Kidney tubule cell (primary cell): ENCODE data around the gene TENM4.

Experiments
- DNase-seq: peaks from one replicate; pipeline ENCODE4 v3.0.0-alpha.2; 2018; ENCODE audit warnings: low spot score

The TENM4 gene

DNA sequence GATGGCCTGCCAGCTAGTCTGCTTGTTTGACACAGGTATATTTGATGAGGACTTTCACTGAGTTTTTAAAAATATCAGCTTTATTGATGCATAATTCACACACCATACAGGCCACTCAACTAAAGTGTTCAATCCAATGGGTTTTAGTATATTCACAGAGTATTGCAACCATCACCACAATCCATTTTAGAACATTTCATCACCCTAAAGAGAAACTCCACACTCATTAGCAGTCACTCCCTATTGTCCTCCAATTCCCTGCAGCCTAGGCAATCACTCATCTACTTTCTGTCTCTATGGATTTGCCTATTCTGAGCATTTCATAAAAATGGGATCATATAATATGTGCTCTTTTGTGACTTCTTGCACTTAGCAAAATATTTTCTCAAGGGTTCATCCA is 468.2 kb downstream of the TENM4 start:
- no peak for DNase-seq

DNA sequence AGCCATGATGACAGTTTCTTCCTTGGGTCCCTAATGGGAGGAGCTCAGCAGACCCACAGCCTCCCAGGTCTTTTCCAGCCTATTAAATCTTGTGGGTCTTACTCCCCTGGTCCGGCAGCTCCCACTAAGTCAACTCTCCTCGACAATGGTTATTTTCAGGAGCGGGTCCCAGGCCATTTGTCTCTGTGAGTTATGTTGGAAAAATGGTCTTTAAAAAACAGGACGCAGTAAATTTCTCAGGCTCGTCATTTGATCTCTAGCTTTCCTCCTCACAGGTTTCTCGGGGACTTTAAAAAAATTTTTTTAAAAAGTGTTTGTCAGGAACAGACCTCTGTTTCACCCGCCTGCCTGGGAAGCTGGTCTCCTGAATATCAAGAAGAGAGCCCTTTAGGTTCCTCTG is 468.7 kb downstream of the TENM4 start:
- DNase-seq = no peak

DNA sequence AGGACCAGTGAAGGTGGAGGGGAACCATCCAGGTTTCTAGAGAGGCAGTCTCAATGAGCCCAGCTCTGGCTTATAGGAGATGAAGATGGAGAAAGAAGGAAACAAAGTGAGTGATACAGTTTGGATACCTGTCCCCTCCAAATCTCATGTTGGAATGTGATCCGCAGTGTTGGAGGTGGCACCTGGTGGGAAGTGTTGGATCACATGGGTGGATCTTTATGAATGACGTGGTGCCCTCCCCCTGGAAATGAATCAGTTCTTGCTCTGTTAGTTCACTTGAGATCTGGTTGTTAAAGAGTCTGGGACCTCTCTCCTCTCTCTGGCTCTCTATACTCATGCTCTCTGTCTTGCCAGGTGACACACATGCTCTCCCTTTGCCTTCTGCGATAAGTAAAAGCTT is 473.0 kb downstream of the TENM4 start:
- no peak for DNase-seq

DNA sequence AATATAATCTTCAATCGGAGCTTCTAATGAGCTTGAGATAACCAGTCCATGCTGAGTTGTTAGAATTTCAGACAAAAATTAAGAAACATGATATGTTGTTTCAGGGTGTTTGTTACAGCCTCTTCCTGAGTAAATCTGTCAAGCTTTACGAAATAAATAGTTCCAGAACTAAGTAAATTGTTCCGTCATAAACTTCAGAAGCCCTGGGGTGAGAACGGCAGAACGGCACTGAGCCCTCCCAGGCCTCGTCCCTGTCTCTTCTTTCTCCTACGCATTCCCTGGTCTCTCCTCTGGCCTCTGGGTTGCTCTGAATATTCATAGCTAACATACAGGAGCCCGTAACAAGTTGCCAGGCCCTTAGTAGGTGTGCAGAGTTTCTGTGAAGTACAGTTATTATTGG is 475.4 kb downstream of the TENM4 start:
- DNase-seq = no peak

DNA sequence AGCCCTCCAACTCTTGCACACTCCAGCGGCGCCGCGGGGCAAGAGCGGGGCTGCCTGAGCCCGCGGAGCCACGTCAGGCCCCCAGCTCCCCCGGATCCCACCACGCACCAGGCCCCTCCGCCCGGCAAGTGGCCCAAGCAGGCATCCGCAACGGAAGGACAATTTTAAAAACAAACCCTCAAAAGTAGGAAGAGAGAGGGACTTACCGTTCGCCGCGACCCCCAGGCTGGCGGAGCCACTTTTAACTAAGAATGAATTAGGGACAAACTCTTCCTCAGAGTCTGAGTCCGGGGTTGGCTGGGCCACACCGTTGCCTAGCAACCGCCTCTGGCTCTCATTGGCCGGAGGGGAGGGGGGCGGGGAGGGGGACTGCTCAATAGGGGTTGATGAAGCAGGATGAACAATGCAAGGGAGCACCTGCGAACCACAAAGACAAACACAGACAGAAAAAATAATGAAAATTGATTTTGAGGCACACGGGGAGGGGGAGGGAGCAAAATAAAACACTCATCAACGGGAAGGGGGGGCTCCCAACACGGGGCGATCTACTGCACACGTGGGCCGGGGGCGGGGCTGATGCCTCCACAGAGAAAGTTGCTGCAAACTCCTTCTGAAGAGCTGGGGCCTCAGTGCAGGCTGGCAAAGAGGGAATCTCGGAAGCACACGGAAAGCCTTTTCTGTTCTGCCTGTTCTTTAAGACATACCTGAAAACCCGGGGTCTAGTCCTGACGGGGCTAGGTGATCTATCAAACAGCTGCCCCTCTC is 478.7 kb downstream of the TENM4 start:
- DNase-seq = peak; percentile 52

DNA sequence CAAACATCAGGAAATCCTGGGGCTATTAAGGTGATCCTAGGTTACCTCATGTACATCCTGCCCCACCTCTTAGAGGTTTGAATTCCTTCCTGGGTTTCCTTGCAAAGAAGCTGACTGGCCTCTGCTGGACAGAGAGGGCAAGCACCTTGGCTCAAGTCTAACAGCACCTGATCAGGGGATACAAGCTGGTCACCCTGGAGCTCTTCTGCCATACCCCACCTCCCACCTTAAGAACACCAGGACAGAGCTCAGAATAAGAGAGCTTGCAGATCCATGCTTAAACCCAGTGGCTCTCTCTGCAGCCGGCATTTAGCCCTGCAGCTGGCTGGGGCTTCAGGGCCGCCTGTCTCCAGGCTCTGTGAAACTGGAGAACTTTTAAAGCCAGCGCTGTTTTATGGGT is 479.6 kb downstream of the TENM4 start:
- DNase-seq = peak; percentile 86

DNA sequence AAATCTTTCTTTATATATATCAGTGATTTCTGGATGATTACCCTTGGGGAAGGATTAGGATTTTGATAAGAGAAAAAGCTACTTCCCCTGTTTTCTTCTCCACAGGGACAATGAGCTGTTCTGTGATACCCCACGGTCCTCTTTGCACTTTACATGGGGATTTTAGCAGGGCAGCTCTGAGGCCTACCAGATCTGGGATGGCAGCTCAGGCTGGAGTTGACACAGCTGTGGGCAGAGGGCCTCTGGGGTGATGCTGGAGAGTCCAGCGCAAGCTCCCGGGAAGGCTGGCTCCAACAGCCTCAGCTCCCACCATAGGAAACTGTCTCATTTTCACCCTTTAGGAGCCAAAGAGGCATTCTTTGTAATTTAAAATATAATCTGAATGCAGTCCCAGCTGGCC is 482.4 kb downstream of the TENM4 start:
- no peak for DNase-seq

DNA sequence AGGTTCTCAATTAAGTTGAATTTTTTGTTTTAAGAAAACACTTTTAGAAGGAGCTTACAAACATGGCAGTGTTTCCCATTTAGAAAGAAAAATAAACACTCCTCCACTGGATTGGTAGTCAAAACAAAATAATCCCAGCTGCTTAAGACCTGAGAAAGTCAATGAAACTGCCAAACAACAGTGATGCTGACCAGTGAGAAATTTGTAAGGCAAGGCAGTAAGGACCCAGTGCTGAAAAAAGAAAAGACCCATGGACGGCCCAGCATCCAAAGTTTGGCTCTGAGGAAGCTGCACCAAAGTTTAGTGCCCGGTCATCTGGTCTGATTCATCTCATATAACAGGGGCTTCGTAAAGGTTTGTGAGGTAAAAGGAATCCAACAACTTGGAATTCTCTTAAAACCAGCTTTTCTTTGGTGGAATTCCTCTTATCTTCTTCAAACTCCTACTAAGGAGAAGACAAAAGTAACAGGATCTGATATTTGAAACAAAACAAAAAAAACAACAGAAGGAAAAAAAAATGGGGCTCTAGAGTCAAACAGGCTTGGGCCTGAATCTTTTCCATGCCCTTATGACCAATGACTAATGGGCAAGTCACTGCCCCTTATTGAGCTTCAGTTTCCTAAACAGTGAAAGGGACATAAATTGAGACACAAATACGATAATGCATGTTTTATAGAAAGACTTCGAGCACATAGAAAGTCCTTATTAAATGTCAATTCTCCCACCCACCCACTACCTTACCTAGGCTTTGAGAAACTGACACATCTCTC is 483.2 kb downstream of the TENM4 start:
- peak; percentile 33 for DNase-seq

DNA sequence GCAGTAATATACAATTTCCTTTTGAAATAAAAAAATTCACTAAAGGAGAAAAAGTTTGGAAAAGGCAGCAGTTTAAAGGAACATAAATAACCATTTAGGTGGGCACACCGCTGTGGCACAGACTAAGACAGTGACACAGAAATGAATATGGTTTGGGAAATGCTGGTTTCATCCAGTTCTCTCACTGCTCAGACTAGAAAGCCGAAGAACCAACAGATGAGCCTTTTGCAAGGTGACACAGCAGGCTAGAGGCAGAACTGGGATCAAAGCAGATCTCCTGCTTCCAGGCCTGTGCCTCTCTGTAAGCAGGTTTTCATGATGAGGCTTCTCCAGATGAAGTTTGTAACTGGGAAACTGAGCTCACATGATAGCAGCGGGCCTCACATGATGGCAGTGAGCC is 486.1 kb downstream of the TENM4 start:
- DNase-seq = no peak

DNA sequence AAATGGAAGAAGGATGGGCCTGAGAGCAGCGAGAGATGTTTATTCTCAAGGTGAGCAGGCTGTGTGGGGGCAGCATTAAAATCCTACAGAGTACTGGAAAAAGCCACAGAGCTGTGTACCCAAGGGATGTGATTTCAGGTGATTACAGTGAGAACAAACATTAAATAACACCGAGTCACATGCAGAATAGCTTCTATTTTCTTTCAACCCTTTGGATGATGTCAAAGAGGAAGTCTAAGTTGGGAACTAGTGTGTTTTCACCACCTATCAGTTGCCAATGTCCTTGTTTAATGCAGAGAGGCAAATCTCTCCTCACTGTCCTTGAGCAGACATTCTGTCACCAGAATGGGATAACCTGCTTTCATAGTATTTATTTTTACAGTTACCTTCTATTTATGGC is 486.6 kb downstream of the TENM4 start:
- no peak for DNase-seq

DNA sequence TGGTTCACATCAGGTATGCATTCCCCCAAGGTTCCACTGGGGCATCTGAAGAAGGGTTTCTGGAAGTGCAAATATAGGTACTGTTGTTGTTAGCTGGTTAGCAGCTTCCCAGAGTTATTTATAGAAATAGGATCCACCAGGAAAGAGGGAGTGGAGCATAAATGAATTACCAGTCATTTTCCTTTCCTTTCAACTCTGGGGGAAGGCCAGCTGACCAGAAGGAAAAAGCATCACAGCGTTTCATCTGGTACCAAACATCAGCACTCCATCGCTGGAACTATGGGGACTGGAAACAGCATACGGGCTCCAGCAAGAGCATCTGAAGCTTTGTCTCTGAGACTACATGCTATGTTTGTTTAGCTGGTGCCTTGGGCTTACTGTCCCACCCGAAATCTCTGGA is 487.9 kb downstream of the TENM4 start:
- DNase-seq = no peak

DNA sequence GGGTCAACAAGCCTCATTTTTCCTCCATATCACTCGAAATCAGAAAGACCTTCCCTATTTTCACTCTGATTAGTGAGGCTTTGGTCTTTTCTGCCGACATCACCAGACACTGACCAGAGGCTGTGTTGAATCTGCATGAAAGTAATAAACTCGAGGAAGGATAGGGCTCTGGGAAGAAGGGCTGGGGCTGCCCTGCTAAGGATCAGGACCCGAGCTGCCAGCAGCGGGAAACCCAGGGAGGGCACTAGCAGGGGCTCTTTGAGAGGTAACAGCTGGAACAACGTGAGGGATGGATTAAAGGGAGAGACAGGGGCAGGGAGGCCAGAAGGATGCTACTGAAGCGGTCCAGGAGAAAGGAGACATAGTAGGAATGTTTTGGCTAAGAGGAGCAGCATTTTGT is 488.7 kb downstream of the TENM4 start:
- DNase-seq = no peak

DNA sequence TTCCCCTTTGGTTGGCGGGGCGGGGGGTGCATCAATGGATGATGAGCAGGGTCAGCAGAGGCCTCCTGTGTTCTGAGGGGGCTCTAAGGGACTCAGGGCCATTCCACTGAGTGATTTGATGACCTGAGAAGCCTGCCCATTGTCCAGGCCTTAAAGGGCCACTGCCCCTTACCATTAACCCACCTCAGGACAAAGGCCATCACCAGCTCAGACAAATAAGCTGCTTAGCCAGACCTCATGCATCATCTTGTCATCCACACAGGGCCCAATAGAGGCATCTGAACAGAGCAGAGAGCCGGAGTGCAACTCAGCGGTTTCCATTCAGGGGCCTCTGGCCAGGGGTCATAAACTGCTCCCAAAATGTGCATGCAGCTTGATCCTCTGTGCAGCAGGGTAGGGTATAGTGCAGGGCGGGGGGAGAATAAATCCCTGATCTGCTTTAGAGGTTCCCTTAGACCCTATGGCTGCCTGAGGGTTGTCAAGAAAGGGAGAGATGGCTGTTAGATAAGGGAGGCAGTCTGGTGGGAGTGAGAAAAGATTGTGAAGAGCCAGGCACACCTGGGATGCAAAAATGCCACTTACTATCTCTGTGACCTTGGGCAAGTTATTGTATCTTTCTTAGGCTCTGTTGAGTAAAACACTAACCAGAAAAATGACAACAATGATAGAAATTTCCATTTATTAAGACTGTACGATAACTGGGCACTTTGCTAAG is 490.7 kb downstream of the TENM4 start:
- no peak for DNase-seq

DNA sequence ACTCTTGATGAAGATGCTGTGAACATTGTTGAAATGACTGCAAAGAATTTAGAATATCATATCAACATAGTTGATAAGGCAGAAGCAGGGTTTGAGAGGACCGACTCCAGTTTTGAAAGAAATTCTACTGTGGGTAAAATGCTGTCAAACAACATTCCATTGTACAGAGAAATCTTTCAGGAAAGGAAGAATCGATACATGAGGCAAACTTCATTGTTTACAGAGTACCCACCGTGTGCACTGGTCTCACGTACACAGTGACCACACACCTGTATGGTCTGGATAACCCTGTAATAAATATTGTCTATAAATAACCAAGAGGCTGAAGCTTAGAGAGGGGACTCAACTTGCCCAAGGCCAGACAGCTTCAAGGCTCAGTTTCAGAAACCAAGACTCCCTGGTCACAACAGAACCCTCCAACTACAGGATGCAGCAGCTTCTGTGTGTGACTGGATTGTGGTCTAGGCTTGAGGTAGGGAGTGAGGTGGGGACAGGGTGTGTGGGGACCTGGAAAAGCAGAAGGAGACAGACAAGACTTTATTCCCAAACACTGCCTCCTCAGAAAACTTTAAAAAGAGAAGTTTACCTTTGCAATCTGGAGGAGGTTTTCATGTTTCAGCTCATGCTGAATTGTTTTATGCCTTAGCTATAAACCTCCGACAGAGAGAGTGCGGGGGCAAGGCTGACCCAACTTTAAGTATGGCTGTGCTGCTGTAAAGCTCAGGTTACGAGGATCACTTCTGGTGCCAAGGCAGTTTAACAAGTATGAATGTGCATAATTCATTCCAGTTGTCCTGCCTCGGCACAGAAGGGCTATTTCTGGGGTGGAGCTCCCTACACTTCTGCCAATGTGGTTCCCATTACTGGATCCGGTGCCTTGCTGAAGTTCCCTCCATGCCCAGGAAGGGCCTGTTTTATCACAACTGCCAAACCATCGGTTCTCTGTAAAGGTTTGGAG is 493.6 kb downstream of the TENM4 start:
- DNase-seq = peak; percentile 34

DNA sequence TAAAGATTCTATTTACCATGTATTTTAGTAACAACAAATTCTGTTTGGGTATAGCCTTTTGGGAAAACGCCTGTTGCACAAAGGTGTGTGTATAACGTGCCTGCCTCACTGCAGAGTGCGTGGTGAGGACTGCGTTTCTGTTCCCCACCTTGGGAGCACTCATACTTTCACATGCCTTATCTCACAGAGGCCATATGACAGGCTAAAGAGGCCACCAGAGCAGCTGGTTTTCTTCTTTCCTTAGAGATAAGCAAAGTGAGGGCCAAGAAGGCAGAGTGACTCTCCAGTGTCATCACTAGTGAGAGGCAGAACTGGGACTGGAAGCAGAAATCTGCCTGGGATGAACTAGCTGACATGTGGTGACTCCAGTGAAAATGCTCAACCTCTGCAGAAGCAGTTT is 497.0 kb downstream of the TENM4 start:
- DNase-seq = no peak

DNA sequence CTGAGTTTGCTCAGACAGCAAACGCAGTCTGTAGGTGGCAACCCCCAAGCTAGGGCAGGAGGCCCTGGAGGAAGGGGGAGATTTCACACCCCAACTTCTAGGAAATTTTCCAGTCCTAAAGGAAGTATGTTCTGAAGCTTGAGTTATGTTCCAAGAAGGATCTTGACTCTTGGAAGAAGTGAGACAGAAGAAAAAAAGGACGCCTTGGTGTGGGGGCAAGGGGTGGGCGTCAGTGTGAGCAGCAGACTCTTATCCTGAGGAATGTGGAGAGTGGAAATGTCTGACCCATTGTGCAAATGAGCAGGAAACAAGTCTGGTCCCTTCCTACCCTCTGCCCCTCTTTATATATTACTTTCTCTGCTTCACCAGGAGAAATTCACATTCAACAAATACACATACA is 497.7 kb downstream of the TENM4 start:
- no peak for DNase-seq

DNA sequence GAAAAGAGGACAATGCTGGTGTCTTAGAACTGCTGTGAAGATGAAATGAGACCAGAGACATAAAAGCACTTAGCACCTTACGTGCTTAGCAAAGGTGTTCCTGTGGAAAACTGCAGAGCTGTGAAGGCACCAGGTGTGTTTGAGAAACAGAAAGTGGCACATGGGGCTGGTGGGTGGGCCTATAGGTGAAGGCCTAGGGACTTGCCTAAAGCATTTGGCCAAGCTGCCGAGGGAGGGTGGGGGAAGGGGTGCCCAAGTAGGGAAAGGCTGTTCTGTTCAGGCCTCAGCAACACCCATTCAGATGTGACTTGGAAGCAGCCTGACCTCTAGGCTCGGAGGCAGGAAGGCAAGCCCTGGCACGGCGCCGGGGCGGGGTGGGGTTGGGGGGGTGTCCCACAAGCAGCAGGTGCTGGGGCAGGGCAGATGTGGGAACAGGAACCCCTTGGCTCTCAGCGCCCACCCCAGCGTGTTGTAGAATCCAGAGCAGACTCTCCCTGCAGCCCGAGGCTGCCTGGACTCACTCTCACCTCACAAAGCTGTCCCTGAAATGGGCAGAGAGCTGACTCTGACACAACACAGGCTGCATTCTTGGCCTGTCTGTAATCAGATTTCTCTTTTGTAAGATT is 499.5 kb downstream of the TENM4 start:
- no peak for DNase-seq

DNA sequence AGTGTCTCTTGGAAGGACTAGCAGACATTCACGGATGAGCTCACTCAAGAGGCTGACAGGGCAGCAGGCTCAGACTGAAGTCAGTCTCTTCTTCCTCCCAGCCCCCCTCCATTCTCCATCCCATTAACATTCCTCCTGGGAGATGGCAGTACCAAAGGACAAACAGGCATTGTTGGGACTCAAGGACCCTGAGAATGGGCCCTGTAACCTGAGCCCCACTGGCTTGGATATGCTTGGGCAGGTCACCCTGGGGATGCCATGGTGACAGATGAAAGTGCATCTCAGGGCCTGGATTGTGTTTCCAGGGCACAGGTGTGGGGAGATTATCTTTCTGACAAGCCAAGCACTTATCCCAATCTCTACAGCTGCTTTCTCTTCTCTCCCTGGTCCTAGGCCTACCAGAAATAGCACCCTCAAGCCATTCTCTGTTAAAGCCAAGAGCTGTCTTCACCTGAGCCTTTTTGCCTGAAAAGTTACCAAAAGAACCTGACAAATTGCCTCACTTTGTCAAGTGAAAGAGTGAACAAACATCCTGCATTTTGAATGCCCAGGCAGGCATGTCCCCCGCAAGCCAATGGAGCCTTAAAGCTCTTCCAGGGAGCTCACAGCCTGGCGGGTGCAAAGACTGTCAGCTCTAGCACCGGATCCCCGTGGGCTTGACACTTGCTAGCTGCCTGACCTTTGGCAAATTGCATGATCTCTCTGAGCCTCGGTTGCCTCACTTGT is 500.2 kb downstream of the TENM4 start:
- DNase-seq = peak; percentile 25

DNA sequence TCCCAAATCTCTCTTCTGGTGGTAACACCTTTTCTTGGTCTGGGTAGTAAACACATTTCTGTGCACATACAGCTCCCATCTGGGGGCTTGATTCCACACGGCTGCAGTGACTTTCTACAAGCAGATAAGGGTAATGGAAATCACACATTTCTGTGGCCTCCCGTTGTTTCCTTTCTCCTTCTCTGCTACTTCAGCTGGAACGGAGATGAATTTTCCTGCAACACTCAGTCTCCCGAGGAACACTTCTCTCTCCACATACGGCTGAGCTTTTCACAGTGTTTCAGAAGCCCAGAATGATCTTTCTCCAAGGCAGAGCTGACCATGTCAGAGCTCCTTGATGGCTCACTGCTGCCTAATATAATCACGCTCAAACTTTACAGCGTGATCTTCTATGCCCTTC is 501.9 kb downstream of the TENM4 start:
- DNase-seq = no peak

DNA sequence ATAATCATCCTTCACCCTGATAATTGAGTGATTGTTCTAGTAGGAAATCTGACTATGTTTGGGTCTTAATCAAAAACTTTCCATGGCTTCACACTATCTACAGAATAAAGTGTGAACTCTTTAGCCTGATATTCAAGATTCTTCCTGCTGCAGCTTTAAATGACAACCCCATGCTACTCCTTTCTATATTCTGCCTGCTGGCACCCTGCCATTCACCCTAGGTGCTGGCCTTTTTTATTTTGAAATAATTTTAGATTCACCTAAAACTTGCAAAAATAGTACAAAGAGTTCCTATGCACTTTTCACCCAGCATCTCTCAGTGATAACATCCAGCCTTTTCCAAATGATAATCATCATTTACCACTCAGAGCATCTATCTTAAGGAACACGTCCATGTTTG is 502.8 kb downstream of the TENM4 start:
- no peak for DNase-seq
